Left renal cortex interstitium (tissue), 4 donors: ENCODE results near the gene F7. TPM values are rescaled to one million over a fixed set of nuclear protein-coding genes. Genes with fewer than 3 reads are reported as not detected.

Experiments used
- DNase-seq, 4 donors: peaks; one replicate each; pipeline ENCODE4 v3.0.0-alpha.2; 2013; ENCODE audit warnings: low read depth in 4 of 4, low spot score in 2 of 4, missing footprints in 1 of 4
- polyA plus RNA-seq, 4 donors: library from polyadenylated mRNA; unstranded; fragments of 120-200 nt; gene quantifications; one replicate each; pipeline ENCODE4 v1.2.1, GENCODE V29; 2013; ENCODE audit not compliant: insufficient read length in 4 of 4

F7 gene
- polyA plus RNA-seq, 4 donors, result 1.8 to 4.3 (median 4.1) TPM

DNA sequence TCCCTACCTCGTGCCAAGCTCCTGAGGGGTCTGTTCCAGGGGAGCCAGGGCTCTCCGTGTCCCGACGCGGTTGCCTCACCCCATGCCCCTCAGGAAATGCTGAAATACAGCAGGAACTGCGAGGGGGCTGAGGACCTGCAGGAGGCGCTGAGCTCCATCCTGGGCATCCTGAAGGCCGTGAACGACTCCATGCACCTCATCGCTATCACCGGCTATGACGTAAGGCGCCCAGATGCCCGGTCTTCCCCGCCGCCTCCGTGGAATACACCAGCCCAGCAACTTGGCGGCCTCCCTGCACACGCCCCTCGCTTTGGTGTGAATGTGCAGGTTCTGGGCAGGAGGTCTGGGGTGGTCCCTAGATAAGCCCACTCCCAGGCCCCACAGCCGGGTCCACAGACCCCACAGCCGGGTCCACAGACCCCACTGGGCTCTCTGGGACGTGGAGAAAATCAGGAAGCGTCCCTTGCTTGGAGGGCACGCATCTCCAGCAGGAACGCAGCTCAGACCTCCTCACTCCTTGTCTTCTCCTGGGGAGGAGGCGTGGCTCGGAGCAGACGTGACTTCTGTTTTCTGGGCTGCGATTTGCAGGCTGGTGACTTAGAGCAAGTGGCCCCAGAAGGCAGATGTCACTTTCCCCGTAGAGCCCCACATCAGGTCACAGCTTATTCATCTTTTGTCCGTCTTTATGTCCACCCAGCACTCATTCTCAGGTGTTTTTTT lies 19.4 kb upstream of the F7 start:
- DNase-seq, result no peak

- no peak for DNase-seq
These were observed 18.3 kb upstream of the F7 start for GRCh38 chr13:113086991-113087922.

DNA sequence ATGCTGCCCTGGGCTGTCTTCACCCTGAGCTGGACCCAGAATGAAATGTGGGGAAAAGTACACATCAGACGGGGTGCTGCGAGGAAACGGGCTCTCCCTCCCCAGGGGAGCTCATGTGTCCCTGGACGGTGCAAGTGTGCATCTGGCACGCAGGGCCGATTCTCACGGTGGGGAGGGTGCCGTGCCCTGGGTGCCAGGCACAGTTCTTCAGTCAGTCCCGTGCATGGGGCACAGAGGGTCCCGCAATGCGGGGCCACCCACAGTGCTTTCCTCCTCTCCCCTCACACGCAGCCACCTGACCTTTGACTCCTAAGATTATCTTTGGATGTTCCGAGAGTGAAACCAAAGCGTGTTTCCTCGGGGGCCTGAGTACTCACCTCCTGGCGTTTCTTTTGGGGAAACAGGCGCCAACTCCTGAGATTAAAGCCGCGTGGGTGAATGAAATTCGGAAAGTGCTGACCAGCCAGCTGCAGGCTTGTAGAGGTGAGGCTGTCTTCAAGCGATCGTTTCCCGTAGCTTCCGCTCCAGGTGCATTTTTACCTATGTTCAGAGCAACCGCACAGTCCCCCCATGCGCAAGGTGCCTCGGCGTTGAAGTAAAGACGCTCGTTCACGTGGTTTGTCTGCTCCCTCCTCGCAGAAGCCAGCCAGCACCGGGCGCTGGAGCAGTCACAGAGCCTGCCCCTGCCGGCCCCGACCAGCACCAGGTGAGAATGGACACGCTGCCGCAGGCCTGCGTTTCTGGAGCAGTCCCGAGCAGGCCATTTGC lies 17.5 kb upstream of the F7 start:
- DNase-seq, result no peak

DNA sequence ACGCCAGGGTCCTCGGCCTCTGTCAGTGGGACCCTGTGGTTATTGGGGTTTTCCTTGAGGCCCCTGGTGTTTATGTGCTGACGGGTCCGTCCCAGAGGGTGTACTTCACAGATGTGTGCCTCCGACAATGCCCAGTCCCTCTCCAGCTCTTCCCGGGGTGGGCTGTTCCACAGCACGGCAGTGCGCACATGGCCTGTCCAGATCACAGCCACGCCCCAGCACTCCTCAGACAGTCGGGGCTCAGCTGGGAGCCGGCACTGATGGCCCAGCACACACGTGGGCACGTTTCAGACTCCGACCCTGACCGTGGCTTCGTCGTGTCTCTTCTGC lies 16.9 kb upstream of the F7 start:
- no peak for DNase-seq

DNA sequence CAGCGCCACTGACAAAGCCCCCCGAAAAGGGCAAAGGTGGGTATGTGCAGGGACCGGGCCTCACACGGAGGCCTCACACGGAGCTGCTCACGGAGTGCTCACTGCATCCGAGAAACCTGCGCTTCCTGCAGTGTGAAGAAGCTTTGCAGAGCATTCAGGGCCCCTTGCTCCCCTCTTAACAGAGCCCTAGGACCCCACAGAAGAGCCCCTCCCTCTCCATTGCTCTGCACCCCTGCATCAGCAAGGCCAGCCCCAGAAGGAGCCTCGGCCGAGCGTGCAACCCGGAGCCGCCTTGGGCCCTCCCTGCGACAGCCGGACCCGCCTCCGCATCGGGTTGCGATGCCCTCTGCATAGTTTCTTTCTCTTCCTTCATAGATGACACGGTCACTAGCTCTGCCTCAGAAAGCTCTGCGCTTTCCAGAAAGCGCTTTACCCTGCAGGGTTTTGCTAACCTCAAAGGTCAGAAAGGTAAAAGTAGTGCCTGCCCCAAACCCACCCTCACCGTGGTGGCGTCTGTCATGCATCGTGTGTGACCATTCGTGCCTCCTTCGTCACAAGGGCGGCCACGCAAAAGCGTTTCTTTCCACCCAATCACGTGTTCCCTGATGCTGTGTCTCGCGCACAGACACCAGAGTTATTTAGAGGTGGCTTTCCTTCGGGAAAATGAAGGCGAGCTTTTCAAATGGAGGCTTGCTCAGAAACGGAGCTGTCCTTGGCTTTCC lies 15.7 kb upstream of the F7 start:
- DNase-seq, result no peak

GRCh38 chr13:113090415-113090770 lies 15.2 kb upstream of the F7 start:
- no peak for DNase-seq

DNA sequence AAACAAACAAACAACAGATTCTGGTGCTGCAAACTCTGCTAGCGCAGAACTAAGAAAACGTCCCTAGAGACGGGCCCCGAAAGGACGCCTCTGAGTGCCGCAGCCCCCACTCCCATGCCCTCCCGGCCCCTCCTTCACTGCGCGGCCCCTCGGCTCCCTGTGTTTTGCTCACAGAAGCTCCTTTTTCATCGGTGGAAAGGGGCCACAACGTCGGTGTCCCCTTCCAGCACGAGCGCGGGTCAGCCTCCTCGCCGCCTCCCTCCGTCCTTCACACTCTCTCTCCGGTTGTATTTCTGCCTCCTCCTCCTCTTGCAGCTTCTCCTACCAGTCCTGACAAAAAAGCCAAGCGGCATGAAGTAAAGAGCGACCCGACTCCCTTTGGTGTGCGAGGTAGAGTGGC lies 14.8 kb upstream of the F7 start:
- DNase-seq, result no peak

DNA sequence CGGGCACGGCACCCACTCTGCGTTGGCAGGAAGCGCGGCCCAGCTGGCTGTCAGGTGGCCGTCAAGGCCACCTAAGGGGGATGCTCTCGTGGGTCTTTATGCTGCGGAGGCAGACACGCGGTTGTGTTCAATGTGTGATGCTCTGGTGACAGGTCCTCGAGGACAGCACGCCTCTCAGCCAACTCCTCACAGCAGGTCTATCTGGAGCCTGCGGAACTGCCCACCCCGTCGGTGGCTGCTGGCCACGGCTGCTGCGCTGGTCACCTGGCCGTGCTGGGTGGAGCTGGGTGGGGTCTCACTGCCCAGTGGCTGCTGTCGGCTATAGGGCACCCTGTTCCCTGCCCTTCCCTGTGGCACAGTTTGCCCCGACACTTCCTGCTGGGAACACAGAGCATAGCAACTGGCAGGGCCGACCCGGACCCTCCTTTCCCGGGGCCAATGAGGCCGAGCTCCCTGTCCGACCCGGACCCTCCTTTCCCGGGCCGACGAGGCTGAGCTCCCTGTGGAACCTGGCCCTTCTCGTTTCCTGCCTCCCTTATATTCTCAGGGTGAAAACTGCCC lies 14.3 kb upstream of the F7 start:
- no peak for DNase-seq

- DNase-seq, result no peak
These were observed 13.5 kb upstream of the F7 start for GRCh38 chr13:113091891-113092775.

DNA sequence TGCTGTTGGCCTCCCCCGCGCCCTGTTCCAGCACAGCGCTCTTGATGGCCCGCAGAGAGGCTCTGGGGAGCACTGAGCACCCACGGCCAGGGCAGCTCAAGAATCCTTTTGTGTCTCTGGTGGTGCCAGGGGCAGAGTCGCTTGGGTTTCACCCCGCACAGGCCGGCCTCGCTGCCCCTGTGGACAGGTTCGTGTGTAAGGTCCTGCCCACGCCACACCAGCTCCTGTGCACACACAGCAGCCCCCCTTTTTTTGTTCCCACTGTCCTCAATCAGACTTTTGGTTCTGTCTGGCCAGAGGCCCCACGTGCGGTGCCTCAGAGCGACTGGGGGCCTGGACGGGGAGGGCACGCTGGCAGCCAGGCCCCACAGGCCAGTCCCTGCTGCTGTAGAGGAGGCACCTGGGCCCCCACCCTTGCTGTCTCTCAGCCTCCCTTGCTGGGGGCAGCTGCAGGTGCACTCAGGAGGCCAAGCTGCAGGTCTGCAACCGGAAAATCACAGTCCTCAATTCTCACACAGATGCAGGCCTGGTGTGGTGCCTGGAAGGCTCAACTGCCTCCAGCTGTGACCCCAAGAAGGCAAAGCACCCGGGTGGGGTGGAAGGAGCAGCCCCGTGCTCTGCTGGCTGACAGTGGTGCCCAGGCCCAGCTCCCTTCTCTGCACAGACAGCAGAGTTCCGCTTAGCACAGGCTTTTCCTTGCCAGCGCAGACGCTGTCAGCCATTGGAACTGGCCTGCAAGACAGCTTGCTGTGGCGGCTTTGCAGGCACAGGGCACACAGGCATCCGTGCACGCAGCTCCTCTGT lies 12.6 kb upstream of the F7 start:
- no peak for DNase-seq

DNA sequence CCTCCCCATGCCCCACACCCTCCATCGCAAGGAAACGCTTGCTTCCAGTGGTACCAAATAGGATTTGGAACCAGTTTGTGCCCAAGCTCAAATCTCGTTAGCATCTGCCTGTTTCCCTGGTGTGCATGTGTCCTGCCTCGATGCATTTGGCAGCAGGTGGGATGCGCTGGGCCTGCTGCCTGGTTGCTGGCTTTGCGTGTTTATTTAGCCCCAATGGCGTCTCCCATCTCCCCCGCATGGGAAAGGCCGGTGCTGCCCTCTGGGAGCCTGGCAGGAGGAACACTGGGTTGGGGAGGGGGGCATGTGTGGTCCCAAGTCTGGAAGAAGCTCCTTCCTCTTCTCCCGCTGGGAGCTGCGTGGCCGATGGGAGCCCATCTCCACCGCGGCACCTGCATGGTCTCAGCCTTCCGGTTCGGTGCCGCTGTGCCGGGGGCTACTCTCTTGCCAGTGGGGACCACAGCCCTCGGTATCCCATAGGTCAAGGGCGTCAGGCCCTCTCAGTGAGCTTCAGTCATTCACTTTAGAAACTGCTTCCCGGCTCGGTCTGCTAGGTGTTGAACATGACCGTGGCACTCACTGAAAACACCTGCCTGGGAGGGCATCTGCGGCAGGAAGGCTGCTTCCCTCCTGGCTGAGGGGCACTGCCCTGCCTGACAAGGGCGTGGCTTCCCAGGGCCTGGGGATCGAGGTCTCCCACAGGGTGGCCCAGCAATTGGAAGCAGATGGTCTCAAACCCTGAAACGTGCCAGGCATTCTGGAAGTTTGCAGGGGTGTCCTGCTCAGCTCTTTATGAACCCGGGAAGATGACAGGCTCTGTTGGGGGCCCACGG lies 11.8 kb upstream of the F7 start:
- no peak for DNase-seq

DNA sequence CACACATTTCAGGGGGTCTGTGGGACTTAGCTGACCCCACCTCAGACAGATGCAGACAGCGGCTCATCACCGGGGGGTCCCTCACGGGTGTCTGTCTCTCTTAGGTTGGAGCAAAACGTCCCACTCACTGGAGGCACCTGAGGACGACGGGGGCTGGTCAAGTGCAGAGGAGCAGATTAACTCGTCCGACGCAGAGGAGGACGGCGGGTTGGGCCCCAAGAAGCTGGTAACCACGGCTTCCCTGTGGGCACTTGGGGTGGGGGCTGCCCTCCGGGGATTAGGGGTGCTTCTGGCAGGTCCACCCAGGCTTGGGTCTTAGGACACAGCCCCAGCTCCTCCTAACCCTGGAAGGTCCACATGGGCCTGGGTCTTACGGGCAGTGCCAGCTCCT lies 11.2 kb upstream of the F7 start:
- no peak for DNase-seq

- no peak for DNase-seq
These were observed 10.2 kb upstream of the F7 start for GRCh38 chr13:113095146-113096051.

DNA sequence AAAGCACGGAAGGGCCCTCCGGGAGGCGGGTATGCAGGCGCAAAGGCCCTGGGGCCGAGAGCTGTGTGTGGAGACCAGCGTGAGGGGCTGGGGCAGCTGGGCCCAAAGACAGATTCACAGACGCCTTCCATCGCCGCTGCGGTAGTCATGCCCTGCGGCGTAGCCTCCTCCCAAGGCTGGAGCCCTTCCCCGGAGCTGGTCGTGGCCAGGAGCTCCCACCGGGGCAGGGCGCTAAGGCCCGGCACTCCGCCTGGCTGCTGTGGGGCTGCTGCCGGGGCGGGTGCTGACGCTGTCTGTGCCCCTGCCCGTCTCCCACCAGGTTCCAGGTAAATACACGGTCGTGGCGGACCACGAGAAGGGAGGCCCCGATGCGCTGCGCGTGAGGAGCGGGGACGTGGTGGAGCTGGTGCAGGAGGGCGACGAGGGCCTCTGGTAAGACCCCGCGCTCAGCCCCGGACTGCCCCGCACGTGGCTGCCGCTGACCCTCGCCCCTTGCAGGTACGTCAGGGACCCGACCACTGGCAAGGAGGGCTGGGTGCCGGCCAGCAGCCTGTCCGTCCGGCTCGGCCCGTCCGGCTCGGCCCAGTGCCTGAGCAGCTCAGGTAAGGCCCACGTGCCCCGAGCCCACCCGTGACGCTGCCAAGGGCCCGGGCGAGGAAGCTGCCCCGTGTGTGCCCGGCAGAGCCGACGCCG lies 9.4 kb upstream of the F7 start:
- no peak for DNase-seq

- no peak for DNase-seq
These were observed 8.8 kb upstream of the F7 start for GRCh38 chr13:113096745-113097305.

GRCh38 chr13:113097651-113098050 lies 7.9 kb upstream of the F7 start:
- DNase-seq, result no peak
